K562 (cell line): ENCODE data around the gene ZC3H12A. TPM values are rescaled to one million over a fixed set of nuclear protein-coding genes. Genes with fewer than 3 reads are reported as not detected.

Experiments
- BDP1 ChIP-seq: IDR thresholded peaks from 3 replicates; pipeline ENCODE4 v1.6.1; 2011; ENCODE audit not compliant: insufficient read length, insufficient read depth
- CCAR2 ChIP-seq: fragments of 200-400 bp; formaldehyde crosslinking; IDR thresholded peaks from 2 replicates; pipeline ENCODE4 v1.6.1; 2017; ENCODE audit warnings: mild to moderate bottlenecking, low read depth, low read length
- EHMT2 ChIP-seq: fragments of 450-650 bp; IDR thresholded peaks from 2 replicates; pipeline ENCODE4 v1.6.1; 2018; ENCODE audit warnings: antibody characterized with exemption
- ELF4 ChIP-seq: fragments of 450-650 bp; formaldehyde crosslinking; IDR thresholded peaks from 2 replicates; pipeline ENCODE4 v1.4.0; 2022; ENCODE audit warnings: missing genetic modification characterization
- ETS2 ChIP-seq: IDR thresholded peaks from 2 replicates; pipeline ENCODE4 v1.6.1; 2016; ENCODE audit warnings: borderline replicate concordance, missing genetic modification characterization, mild to moderate bottlenecking, moderate library complexity, missing compliant biosample characterization; ENCODE audit not compliant: poor library complexity, severe bottlenecking
- GABPA ChIP-seq: fragments of 200-800 bp; sonication (Bioruptor generic); conservative IDR thresholded peaks from 2 replicates; pipeline ENCODE4 v1.6.1; 2016; ENCODE audit warnings: low read depth, missing genetic modification characterization, missing compliant biosample characterization
- HDAC6 ChIP-seq: IDR thresholded peaks from 2 replicates; pipeline ENCODE4 v1.6.1; 2012; ENCODE audit warnings: low read depth, mild to moderate bottlenecking, control low read depth, inconsistent platforms, low read length, moderate library complexity
- IRF9 ChIP-seq: fragments of 450-650 bp; IDR thresholded peaks from 2 replicates; pipeline ENCODE4 v1.6.1; 2016; ENCODE audit warnings: missing biosample characterization, missing genetic modification characterization
- LARP7 ChIP-seq: fragments of 450-650 bp; IDR thresholded peaks from 2 replicates; pipeline ENCODE4 v1.6.1; 2016
- MAFF ChIP-seq: IDR thresholded peaks from 2 replicates; pipeline ENCODE4 v1.6.1; 2012; ENCODE audit warnings: low read length, improper control_type of control experiment
- MBD1 ChIP-seq: fragments of 250-450 bp; sonication (Bioruptor Pico); IDR thresholded peaks from 2 replicates; pipeline ENCODE4 v1.8.0; 2022; ENCODE audit warnings: inconsistent platforms
- MECOM ChIP-seq: fragments of 250-450 bp; sonication (Bioruptor Pico); IDR thresholded peaks from 2 replicates; pipeline ENCODE4 v1.8.0; 2022; ENCODE audit warnings: inconsistent platforms
- MTF1 ChIP-seq: fragments of 250-450 bp; sonication (Bioruptor Pico); IDR thresholded peaks from 2 replicates; pipeline ENCODE4 v1.9.0; 2021; ENCODE audit warnings: moderate library complexity, mild to moderate bottlenecking, inconsistent platforms, borderline replicate concordance
- PHF20 ChIP-seq: fragments of 450-650 bp; IDR thresholded peaks from 2 replicates; pipeline ENCODE4 v1.6.1; 2018; ENCODE audit not compliant: partially characterized antibody
- PML ChIP-seq: IDR thresholded peaks from 2 replicates; pipeline ENCODE4 v1.6.1; 2012; ENCODE audit warnings: low read length, inconsistent platforms
- POLR3G ChIP-seq: IDR thresholded peaks from 2 replicates; pipeline ENCODE4 v1.6.1; 2011; ENCODE audit not compliant: insufficient read length, insufficient replicate concordance; ENCODE audit errors: extremely low read depth
- SNIP1 ChIP-seq: fragments of 450-650 bp; IDR thresholded peaks from 2 replicates; pipeline ENCODE4 v1.7.1; 2017; ENCODE audit warnings: low read depth, mild to moderate bottlenecking
- STAG1 ChIP-seq: sonication (generic); formaldehyde crosslinking; IDR thresholded peaks from 2 replicates; pipeline ENCODE4 v1.5.0; 2020; ENCODE audit warnings: missing genetic modification reagents, borderline replicate concordance
- TAF15 ChIP-seq: fragments of 200-400 bp; formaldehyde crosslinking; IDR thresholded peaks from 2 replicates; pipeline ENCODE4 v1.6.1; 2017; ENCODE audit warnings: mild to moderate bottlenecking, low read depth, low read length, moderate library complexity
- TEAD2 ChIP-seq: fragments of 450-650 bp; IDR thresholded peaks from 2 replicates; pipeline ENCODE4 v1.6.1; 2016; ENCODE audit warnings: missing genetic modification characterization, control low read depth, missing compliant biosample characterization
- TGIF2 ChIP-seq: sonication (generic); formaldehyde crosslinking; IDR thresholded peaks from 2 replicates; pipeline ENCODE4 v1.8.1; 2022; ENCODE audit warnings: mild to moderate bottlenecking, missing genetic modification reagents, moderate library complexity
- TRIM24 ChIP-seq, 2 experiments: fragments of 450-650 bp; IDR thresholded peaks; 2 replicates each; pipeline ENCODE4 v1.6.1; 2016
- WHSC1 ChIP-seq: IDR thresholded peaks from one replicate; pipeline ENCODE4 v1.6.1; 2012; ENCODE audit warnings: low read length, control low read depth, inconsistent platforms
- ZNF133 ChIP-seq: fragments of 250-450 bp; sonication (Bioruptor Pico); IDR thresholded peaks from 2 replicates; pipeline ENCODE4 v1.4.0; 2020; ENCODE audit warnings: mild to moderate bottlenecking
- ZNF445 ChIP-seq: fragments of 250-450 bp; sonication (Bioruptor Pico); IDR thresholded peaks from 2 replicates; pipeline ENCODE4 v1.4.0; 2020; ENCODE audit warnings: low read depth, mild to moderate bottlenecking, moderate library complexity
- ZNF764 ChIP-seq: fragments of 250-450 bp; sonication (Bioruptor Pico); IDR thresholded peaks from 2 replicates; pipeline ENCODE4 v1.4.0; 2020; ENCODE audit warnings: low read depth, mild to moderate bottlenecking, moderate library complexity
- ZSCAN29 ChIP-seq: fragments of 450-650 bp; IDR thresholded peaks from 2 replicates; pipeline ENCODE4 v1.6.1; 2017
- polyA plus RNA-seq, 8 experiments: library from polyadenylated mRNA; depleted of rRNA in 4 of 8; stranded (reverse) in 5 of 8; unstranded in 3 of 8; fragments of >200 nt; fragmentation: Nextera tagmentation in 2 of 8; fragmentation: Illumina TruSeq in 1 of 8; extraction: Ambion mirVana in 2 of 8; extraction: Trizol in 1 of 8; gene quantifications; 2 replicates each; pipeline versions ENCODE4 v1.2.1 to v1.2.3, GENCODE V29; 2011 to 2014; ENCODE audit warnings: inconsistent platforms in 1 of 8, missing spikeins in 1 of 8
- total RNA-seq, 7 experiments: library from RNA; depleted of rRNA in 6 of 7; stranded (reverse); fragments of >200 nt in 6 of 7; fragmentation: Illumina TruSeq in 2 of 7; extraction: Trizol in 2 of 7; gene quantifications; 2 replicates each; pipeline versions ENCODE4 v1.2.1 to v1.2.3, GENCODE V29; 2011 to 2021; ENCODE audit warnings: low replicate concordance in 1 of 7
- TF ChIP-seq, protein P1 (sequence below), 2 experiments: fragments of 250-450 bp in 1 of 2; fragments of 450-650 bp in 1 of 2; sonication (Bioruptor Pico) in 1 of 2; IDR thresholded peaks; 2 replicates each; pipeline versions ENCODE4 v1.6.1 to v1.8.0; 2016 to 2021; ENCODE audit warnings: mild to moderate bottlenecking in 2 of 2, moderate library complexity in 2 of 2, missing compliant biosample characterization in 1 of 2, missing genetic modification characterization in 1 of 2

ZC3H12A gene
- total and polyA plus RNA-seq, 9 of the 15 experiments (the other 6 are each of a cell fraction or from before 2014, with no cell fraction given), result 0.14 to 9.4 (median 6.7) TPM

DNA sequence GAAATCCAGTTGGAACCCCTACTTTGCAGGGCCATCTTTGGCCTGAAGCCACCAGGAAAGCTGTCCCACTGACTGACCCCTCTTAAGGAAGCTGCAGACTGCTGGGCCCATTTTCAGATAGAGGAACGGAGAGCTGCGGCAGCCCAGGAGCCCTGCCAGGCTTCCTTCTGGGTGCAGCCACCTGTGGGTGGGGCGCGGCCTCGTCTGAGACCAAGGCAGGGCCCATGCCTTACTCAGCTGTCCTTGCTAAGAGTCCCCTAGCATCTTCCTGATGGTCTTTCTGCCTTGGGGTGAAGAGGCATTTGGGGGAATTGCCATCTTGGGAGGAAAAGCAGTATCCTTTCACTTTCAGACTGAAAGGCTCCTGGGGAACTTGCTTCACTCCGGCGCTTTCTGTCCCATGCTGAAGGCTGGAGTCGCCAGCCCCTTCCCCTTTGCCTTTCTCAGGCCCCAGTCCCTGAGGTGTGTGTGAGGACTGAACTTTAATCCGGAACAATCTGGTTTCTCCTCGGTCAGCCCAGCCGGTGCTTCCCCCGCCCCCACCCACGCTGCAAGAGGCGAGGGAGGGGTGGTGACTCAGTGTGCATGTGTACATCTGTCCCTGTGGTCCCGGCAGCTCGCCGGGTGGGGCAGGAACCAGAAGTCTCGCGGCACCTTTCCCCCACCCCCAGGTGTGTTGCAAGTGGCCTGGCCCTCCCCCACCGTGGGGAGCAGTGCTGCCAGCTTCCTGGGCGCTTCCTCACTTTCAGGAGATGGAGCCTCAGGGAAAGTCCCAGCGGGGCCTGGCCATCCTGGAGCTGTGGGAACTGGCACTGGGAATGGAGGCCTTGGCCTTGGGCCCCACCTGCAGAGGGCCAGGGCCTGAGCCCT lies 5.1 kb downstream of the ZC3H12A start (continued):
- no peak for TF ChIP-seq EHMT2
- no peak for TF ChIP-seq IRF9
- no peak for TF ChIP-seq TGIF2 (CRISPR knock-in tag)
- no peak for TF ChIP-seq BDP1
- TF ChIP-seq ZNF133 (CRISPR knock-in tag), result no peak
- TF ChIP-seq CCAR2, result no peak
- no peak for TF ChIP-seq ETS2 (tag)
- no peak for TF ChIP-seq HDAC6
- no peak for TF ChIP-seq SNIP1
- no peak for TF ChIP-seq MAFF
- TF ChIP-seq ZNF445 (CRISPR knock-in tag), result 0 out of 2 replicates have a peak, but pooled peaks have one; percentile 23
- TF ChIP-seq PHF20, result no peak
- no peak for TF ChIP-seq ZSCAN29
- TF ChIP-seq, protein P1, sequence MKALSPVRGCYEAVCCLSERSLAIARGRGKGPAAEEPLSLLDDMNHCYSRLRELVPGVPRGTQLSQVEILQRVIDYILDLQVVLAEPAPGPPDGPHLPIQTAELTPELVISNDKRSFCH (CRISPR knock-in tag; IDR thresholded peaks at IDR 0.05), result no peak
- TF ChIP-seq, protein P1 (tag; IDR thresholded peaks at IDR 0.05), result no peak; the same call in 1 of the 2 replicates
- TF ChIP-seq TRIM24 (IDR thresholded peaks at IDR 0.05), result peak in 1 of 2 experiments; percentile 84; a peak in 2 of 4 replicates
- TF ChIP-seq MTF1 (CRISPR knock-in tag), result no peak
- TF ChIP-seq LARP7, result no peak
- TF ChIP-seq TEAD2, result no peak
- no peak for TF ChIP-seq TAF15
- no peak for TF ChIP-seq POLR3G
- TF ChIP-seq STAG1 (CRISPR knock-in tag), result no peak
- TF ChIP-seq WHSC1, result no peak
- TF ChIP-seq ELF4 (CRISPR knock-in tag), result no peak
- no peak for TF ChIP-seq MECOM
- TF ChIP-seq ZNF764 (CRISPR knock-in tag), result no peak
- TF ChIP-seq MBD1 (CRISPR knock-in tag), result no peak
- peak; percentile 25; the same call in 1 of the 2 replicates for TF ChIP-seq GABPA (tag)
- no peak; the same call in 1 of the 2 replicates for TF ChIP-seq PML
